Kidney (tissue), 14 donors: ENCODE measurements around the gene TTLL7. TPM values are rescaled to one million over a fixed set of nuclear protein-coding genes. Genes with fewer than 3 reads are reported as not detected.

Source experiments
- DNase-seq, 5 donors: peaks; one replicate each; pipeline ENCODE4 v3.0.0-alpha.2; 2013 to 2020
- FAIRE-seq: peaks from 2 replicates; lab custom pipeline; 2012; peaks lifted over from hg19 to GRCh38; lab: Jason Lieb, UNC
- H3K27ac ChIP-seq, 2 donors: one replicate each; pipeline ENCODE4 v1.7.0; 2013; ENCODE audit warnings: low read depth in 2 of 2, low read length in 2 of 2, inconsistent platforms in 1 of 2
- H3K27me3 ChIP-seq: one replicate; pipeline ENCODE4 v1.7.1; 2013; ENCODE audit warnings: low read length, inconsistent platforms; ENCODE audit not compliant: control insufficient read depth, insufficient read depth
- H3K36me3 ChIP-seq, 3 donors: one replicate each; pipeline versions ENCODE4 v1.7.0 to v1.7.1; 2013; ENCODE audit warnings: low read length in 3 of 3, control low read depth in 1 of 3, inconsistent platforms in 1 of 3; ENCODE audit not compliant: insufficient read depth in 3 of 3, control insufficient read depth in 2 of 3
- H3K4me1 ChIP-seq, 3 donors: one replicate each; pipeline versions ENCODE4 v1.7.0 to v1.7.1; 2013; ENCODE audit warnings: low read length in 3 of 3, inconsistent platforms in 1 of 3, low read depth in 1 of 3; ENCODE audit not compliant: control insufficient read depth in 2 of 3, insufficient read depth in 2 of 3
- H3K4me3 ChIP-seq, 3 donors: one replicate each; pipeline versions ENCODE4 v1.7.0 to v1.8.1; 2013; ENCODE audit warnings: low read length in 3 of 3, control low read depth in 1 of 3, inconsistent platforms in 1 of 3
- H3K9ac ChIP-seq, 3 donors: one replicate each; pipeline versions ENCODE4 v1.7.0 to v1.7.1; 2013; ENCODE audit warnings: low read length in 3 of 3, control low read depth in 1 of 3, inconsistent platforms in 1 of 3
- H3K9me3 ChIP-seq, 3 donors: one replicate each; pipeline versions ENCODE4 v1.7.0 to v1.7.1; 2013; ENCODE audit warnings: low read length in 3 of 3, control low read depth in 1 of 3, inconsistent platforms in 1 of 3; ENCODE audit not compliant: control insufficient read depth in 2 of 3, insufficient read depth in 1 of 3
- CTCF ChIP-seq: IDR thresholded peaks from 3 replicates; pipeline ENCODE4 v1.5.1; 2012; ENCODE audit warnings: mild to moderate bottlenecking, moderate library complexity, borderline replicate concordance; ENCODE audit not compliant: insufficient read depth; ENCODE audit errors: extremely low read depth
- intact Hi-C: fragments of 100-400 bp; cut with DNase I; formaldehyde crosslinking; loops from one replicate; pipeline ENCODE4 v1.11.1; 2022
- polyA plus RNA-seq: library from polyadenylated mRNA; stranded (reverse); fragments of 350-450 nt; fragmentation: Illumina TruSeq; extraction: RNeasy Lipid Tissue Mini Kit (QIAGEN cat#74804); gene quantifications from one replicate; pipeline ENCODE4 v1.2.3, GENCODE V29; 2014; ENCODE audit warnings: low read depth, low replicate concordance; ENCODE audit not compliant: insufficient read depth
- total RNA-seq: library from RNA; stranded (reverse); fragmentation: NEBNext Ultra II Directional; extraction: Animal tissue kit (Norgen Biotek cat#: 25700); gene quantifications from one replicate; pipeline ENCODE4 v1.2.1, GENCODE V29; 2021
- donor health status: control.
- donor health status: control.
- donor health status: control.
- donor health status: control.
- donor health status: control.
- donor health status: DM: yes; HTN: yes; CAD: no.
- donor health status: Normal renal cell carcinoma (clear cell type).

Gene TTLL7
- total and polyA plus RNA-seq, 2 donors from 2014 or later = 2.3 to 7.0 TPM

DNA sequence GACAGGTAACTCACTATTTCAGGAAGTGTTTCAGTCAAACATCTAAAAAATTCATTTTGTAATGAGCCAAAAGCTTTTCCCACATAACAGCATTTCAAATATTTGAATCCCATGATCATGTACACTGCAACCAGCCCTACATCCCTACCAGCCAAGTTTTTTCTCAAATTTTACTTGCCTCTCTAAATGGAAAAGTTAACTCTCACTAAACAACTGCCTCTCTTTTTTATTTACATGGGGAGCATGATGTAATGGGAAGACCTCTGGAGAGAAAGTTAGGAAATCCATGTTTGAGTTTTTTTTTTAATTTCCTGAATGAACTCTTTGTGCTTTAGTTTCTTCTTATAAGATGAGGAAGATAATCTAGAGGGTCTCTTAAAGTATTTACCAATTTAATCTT is 70.5 kb downstream of the TTLL7 start:
- Histone ChIP-seq H3K9me3 (no peaks in the 10 kb centered on the region), H3K9ac (no peak overlapping the region), H3K36me3 (no peaks in the 10 kb centered on the region), H3K4me3 (no peak overlapping the region), H3K27me3 (no peaks in the 10 kb centered on the region), H3K27ac (no peak overlapping the region), H3K4me1 (no peaks in the 10 kb centered on the region)
- FAIRE-seq (no peak), DNase-seq (no peak)
- no peak for TF ChIP-seq CTCF
- intact Hi-C loops = no loop called here

- Histone ChIP-seq H3K27me3 (no peaks in the 10 kb centered on the region), H3K36me3 (no peaks in the 10 kb centered on the region), H3K9me3 (no peaks in the 10 kb centered on the region), H3K9ac (no peak overlapping the region), H3K4me3 (no peak overlapping the region), H3K27ac (no peak overlapping the region), H3K4me1 (no peaks in the 10 kb centered on the region)
- no peak for DNase-seq
- intact Hi-C loops = no loop called here
- no peak for FAIRE-seq
- TF ChIP-seq CTCF = no peak
Measured at GRCh38 chr1:83927701-83928100, 71.2 kb downstream of the TTLL7 start.

- TF ChIP-seq CTCF = no peak
- Histone ChIP-seq H3K9me3 (no peaks in the 10 kb centered on the region), H3K27me3 (no peaks in the 10 kb centered on the region), H3K36me3 (no peaks in the 10 kb centered on the region), H3K4me3 (no peak overlapping the region), H3K9ac (no peak overlapping the region), H3K4me1 (no peaks in the 10 kb centered on the region), H3K27ac (no peak overlapping the region)
- intact Hi-C loops = no loop called here
- no peak for FAIRE-seq
- DNase-seq = no peak
Measured at GRCh38 chr1:83927061-83927460, 71.9 kb downstream of the TTLL7 start.

DNA sequence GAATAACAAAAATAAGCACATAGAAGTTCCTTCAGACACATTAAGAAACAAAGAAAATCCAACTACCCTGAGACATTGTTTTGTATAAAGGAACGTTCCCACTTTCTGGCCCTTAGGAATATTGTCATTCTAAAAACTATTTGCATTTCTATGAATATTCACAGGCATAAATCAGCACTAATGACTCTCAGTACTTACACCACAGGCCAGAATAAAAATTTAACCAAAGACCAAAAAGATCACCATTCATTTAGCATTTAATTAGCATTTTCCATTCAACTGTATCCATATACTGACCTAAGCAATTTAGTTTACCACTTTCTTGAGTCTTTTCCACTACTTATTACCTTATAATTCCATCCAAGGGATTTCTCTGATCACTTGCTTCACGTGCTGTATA is 75.4 kb downstream of the TTLL7 start:
- DNase-seq = no peak
- H3K4me3 ChIP-seq = no peak overlapping the region
- H3K9ac ChIP-seq = no peak overlapping the region
- no peak overlapping the region for H3K27ac ChIP-seq
- H3K9me3 ChIP-seq = no peaks in the 10 kb centered on the region
- FAIRE-seq = no peak
- no peaks in the 10 kb centered on the region for H3K27me3 ChIP-seq
- intact Hi-C loops = no loop called here
- no peak for TF ChIP-seq CTCF
- H3K4me1 ChIP-seq = no peaks in the 10 kb centered on the region
- H3K36me3 ChIP-seq = no peaks in the 10 kb centered on the region
